OCI-M2 (cell line): Measurements from ENCODE around the gene SLC35F3.
"Not testable (repeated sequence)": the region's sequence is repeated elsewhere in the genome, so short reads cannot be mapped to it uniquely, and the experiment has no call there.

Experiments used
- DNase-seq: peaks from one replicate; lab custom pipeline; 2025; ENCODE audit not compliant: unreplicated experiment; lab: John Stamatoyannopoulos, UW

The SLC35F3 gene

GRCh38 chr1:233904633-233905415 lies at the start of gene SLC35F3:
Gene SLC35F3 (plus strand): TSS chr1:233904676.
- DNase-seq: no peak

GRCh38 chr1:233859446-233859845 lies 45.0 kb upstream of the SLC35F3 start:
- DNase-seq: no peak

GRCh38 chr1:233863901-233864545 lies 40.5 kb upstream of the SLC35F3 start:
- DNase-seq: no peak

- DNase-seq: no peak
Measured at GRCh38 chr1:233864578-233864977, 39.9 kb upstream of the SLC35F3 start.

- DNase-seq: no peak
Measured at GRCh38 chr1:233865216-233865615, 39.3 kb upstream of the SLC35F3 start.

GRCh38 chr1:233865902-233866301 lies 38.6 kb upstream of the SLC35F3 start:
- DNase-seq: no peak

GRCh38 chr1:233867028-233867427 lies 37.4 kb upstream of the SLC35F3 start:
- no peak for DNase-seq

GRCh38 chr1:233868461-233868860 lies 36.0 kb upstream of the SLC35F3 start:
- DNase-seq: no peak

- DNase-seq: no peak
Measured at GRCh38 chr1:233869680-233870079, 34.8 kb upstream of the SLC35F3 start.

GRCh38 chr1:233873666-233874065 lies 30.8 kb upstream of the SLC35F3 start:
- no peak for DNase-seq

GRCh38 chr1:233879841-233880240 lies 24.6 kb upstream of the SLC35F3 start:
- DNase-seq: no peak

- no peak for DNase-seq
Measured at GRCh38 chr1:233883671-233884070, 20.8 kb upstream of the SLC35F3 start.

GRCh38 chr1:233884461-233885151 lies 19.9 kb upstream of the SLC35F3 start:
- no peak for DNase-seq

GRCh38 chr1:233885196-233885920 lies 19.1 kb upstream of the SLC35F3 start:
- no peak for DNase-seq

- DNase-seq: not testable (repeated sequence)
Measured at GRCh38 chr1:233891151-233891550, 13.3 kb upstream of the SLC35F3 start.

- DNase-seq: no peak
Measured at GRCh38 chr1:233897325-233898162, 6.9 kb upstream of the SLC35F3 start.

GRCh38 chr1:233901495-233901894 lies 3.0 kb upstream of the SLC35F3 start:
- DNase-seq: no peak

GRCh38 chr1:233905416-233906051 lies 1.1 kb downstream of the SLC35F3 start:
- no peak for DNase-seq

GRCh38 chr1:233907151-233907550 lies 2.7 kb downstream of the SLC35F3 start:
- no peak for DNase-seq

- DNase-seq: no peak
Measured at GRCh38 chr1:233908092-233908491, 3.6 kb downstream of the SLC35F3 start.
